Neutrophil (primary cell): ENCODE data around the gene ELF3.

Experiments
- H3K27ac ChIP-seq: fragments of 200-600 bp; sonication (generic); 2 replicates; pipeline ENCODE4 v1.5.1; 2016; ENCODE audit warnings: mild to moderate bottlenecking, moderate library complexity
- H3K27me3 ChIP-seq: fragments of 200-600 bp; sonication (generic); 2 replicates; pipeline ENCODE4 v1.6.0; 2016; ENCODE audit warnings: mild to moderate bottlenecking
- H3K36me3 ChIP-seq: fragments of 200-600 bp; sonication (generic); 2 replicates; pipeline ENCODE4 v1.5.1; 2017
- H3K4me1 ChIP-seq, 2 experiments: fragments of 200-600 bp in 1 of 2; sonication (generic) in 1 of 2; 1 replicate in 1 of 2; 2 replicates in 1 of 2; pipeline versions ENCODE4 v1.5.1 to v1.6.1; 2013 to 2016; ENCODE audit warnings: low read depth in 1 of 2, low read length in 1 of 2, mild to moderate bottlenecking in 1 of 2, moderate library complexity in 1 of 2; ENCODE audit not compliant: control insufficient read depth in 1 of 2, insufficient read depth in 1 of 2
- H3K4me3 ChIP-seq, 2 experiments: fragments of 200-600 bp in 1 of 2; sonication (generic) in 1 of 2; 1 replicate in 1 of 2; 2 replicates in 1 of 2; pipeline ENCODE4 v1.5.1; 2013 to 2016; ENCODE audit warnings: low read depth in 1 of 2, low read length in 1 of 2, mild to moderate bottlenecking in 1 of 2, moderate library complexity in 1 of 2
- H3K9me3 ChIP-seq: fragments of 200-600 bp; sonication (generic); 2 replicates; pipeline ENCODE4 v1.5.1; 2016
- CTCF ChIP-seq: fragments of 200-600 bp; sonication (generic); IDR thresholded peaks from 2 replicates; pipeline ENCODE4 v1.5.1; 2016; ENCODE audit warnings: antibody characterized with exemption

Gene ELF3

GRCh38 chr1:202002507-202002906, 7.9 kb upstream of the ELF3 start:
- no peaks in the 10 kb centered on the region for H3K4me1 ChIP-seq
- no peak overlapping the region for H3K27ac ChIP-seq
- H3K27me3 ChIP-seq: no peaks in the 10 kb centered on the region
- H3K4me3 ChIP-seq: no peak overlapping the region
- no peaks in the 10 kb centered on the region for H3K9me3 ChIP-seq
- TF ChIP-seq CTCF: no peak
- peaks cover 93% of the 10 kb centered on the region for H3K36me3 ChIP-seq

- no peaks in the 10 kb centered on the region for H3K9me3 ChIP-seq
- H3K4me1 ChIP-seq: no peaks in the 10 kb centered on the region
- H3K36me3 ChIP-seq: peaks cover 86% of the 10 kb centered on the region
- no peaks in the 10 kb centered on the region for H3K27me3 ChIP-seq
- H3K27ac ChIP-seq: no peak overlapping the region
- no peak for TF ChIP-seq CTCF
- no peak overlapping the region for H3K4me3 ChIP-seq
Measured at GRCh38 chr1:202004711-202005110, 5.7 kb upstream of the ELF3 start.

GRCh38 chr1:202005958-202006357, 4.4 kb upstream of the ELF3 start:
- Histone ChIP-seq H3K27me3 (no peaks in the 10 kb centered on the region), H3K9me3 (no peaks in the 10 kb centered on the region), H3K4me3 (no peak overlapping the region), H3K36me3 (peaks cover 74% of the 10 kb centered on the region), H3K27ac (no peak overlapping the region), H3K4me1 (no peaks in the 10 kb centered on the region)
- TF ChIP-seq CTCF: no peak

- H3K27ac ChIP-seq: no peak overlapping the region
- H3K4me3 ChIP-seq: no peak overlapping the region
- no peaks in the 10 kb centered on the region for H3K4me1 ChIP-seq
- H3K36me3 ChIP-seq: peaks cover 60% of the 10 kb centered on the region
- TF ChIP-seq CTCF: no peak
- no peaks in the 10 kb centered on the region for H3K27me3 ChIP-seq
- no peaks in the 10 kb centered on the region for H3K9me3 ChIP-seq
Measured at GRCh38 chr1:202007304-202007703, 3.1 kb upstream of the ELF3 start.

- no peaks in the 10 kb centered on the region for H3K4me1 ChIP-seq
- H3K36me3 ChIP-seq: peaks cover 54% of the 10 kb centered on the region
- no peak overlapping the region for H3K27ac ChIP-seq
- no peaks in the 10 kb centered on the region for H3K27me3 ChIP-seq
- TF ChIP-seq CTCF: no peak
- no peaks in the 10 kb centered on the region for H3K9me3 ChIP-seq
- no peak overlapping the region for H3K4me3 ChIP-seq
Measured at GRCh38 chr1:202007805-202008489, 2.4 kb upstream of the ELF3 start.
